Measurements from ENCODE around the gene MACROD2.

Gene MACROD2

DNA sequence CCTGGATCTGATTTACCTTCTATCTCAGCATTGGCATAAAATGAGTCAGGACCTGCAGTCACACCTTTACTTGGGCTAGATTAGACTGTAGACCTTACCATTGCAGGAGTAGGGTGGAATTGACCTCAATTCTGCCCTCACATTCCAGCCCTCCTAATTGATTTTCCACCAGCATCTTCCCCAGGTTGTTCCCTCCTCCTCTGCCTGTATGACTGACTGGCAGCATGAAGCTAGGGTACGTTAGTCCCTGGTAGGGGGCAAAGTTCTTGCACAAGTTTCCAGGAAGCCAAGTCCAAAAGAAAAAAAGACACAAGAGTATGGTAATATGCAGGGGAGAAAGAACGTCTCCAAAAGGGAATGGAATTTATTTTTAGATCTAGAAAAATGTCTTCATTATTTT, 567.7 kb downstream of the MACROD2 start:
- Histone ChIP-seq H3K4me3 (replicated peaks; ENCODE audit: low read depth, low read length) (no peak overlapping the region), H3K36me3 (ENCODE audit: control insufficient read depth, insufficient read depth, low read length) (no peaks in the 10 kb centered on the region), H3K27me3 (replicated peaks; ENCODE audit: control insufficient read depth, insufficient read depth, low read length) (no peaks in the 10 kb centered on the region)
- no peak for DNase-seq (ENCODE audit: extremely low read depth, insufficient read length)
- TF ChIP-seq, protein P1, sequence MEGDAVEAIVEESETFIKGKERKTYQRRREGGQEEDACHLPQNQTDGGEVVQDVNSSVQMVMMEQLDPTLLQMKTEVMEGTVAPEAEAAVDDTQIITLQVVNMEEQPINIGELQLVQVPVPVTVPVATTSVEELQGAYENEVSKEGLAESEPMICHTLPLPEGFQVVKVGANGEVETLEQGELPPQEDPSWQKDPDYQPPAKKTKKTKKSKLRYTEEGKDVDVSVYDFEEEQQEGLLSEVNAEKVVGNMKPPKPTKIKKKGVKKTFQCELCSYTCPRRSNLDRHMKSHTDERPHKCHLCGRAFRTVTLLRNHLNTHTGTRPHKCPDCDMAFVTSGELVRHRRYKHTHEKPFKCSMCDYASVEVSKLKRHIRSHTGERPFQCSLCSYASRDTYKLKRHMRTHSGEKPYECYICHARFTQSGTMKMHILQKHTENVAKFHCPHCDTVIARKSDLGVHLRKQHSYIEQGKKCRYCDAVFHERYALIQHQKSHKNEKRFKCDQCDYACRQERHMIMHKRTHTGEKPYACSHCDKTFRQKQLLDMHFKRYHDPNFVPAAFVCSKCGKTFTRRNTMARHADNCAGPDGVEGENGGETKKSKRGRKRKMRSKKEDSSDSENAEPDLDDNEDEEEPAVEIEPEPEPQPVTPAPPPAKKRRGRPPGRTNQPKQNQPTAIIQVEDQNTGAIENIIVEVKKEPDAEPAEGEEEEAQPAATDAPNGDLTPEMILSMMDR (IDR thresholded peaks at IDR 0.05; ENCODE audit: insufficient read depth, low read length, poor library complexity, severe bottlenecking) = no peak

DNA sequence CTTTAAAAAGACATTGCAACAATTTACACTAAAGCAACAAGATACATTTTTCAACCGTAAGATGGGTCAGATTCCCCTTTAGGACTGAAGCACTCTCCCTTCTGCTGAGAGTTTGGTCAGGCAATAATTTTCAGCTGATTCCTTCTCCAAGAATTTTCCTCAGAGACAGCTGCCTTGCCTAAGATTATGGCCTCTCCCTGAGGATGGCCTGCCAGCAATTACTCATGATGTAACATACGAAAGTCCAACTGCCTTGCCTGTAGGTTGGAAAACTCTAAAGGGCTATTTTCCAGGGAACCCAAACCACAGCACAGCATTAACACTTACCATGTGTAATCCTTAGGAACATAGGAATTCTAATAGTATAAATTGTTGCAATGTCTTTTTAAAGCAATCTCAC, 571.2 kb downstream of the MACROD2 start:
- Histone ChIP-seq H3K27me3 (replicated peaks; ENCODE audit: control insufficient read depth, insufficient read depth, low read length) (no peaks in the 10 kb centered on the region), H3K4me3 (replicated peaks; ENCODE audit: low read depth, low read length) (no peak overlapping the region), H3K36me3 (ENCODE audit: control insufficient read depth, insufficient read depth, low read length) (no peaks in the 10 kb centered on the region)
- DNase-seq (ENCODE audit: extremely low read depth, insufficient read length) = no peak
- TF ChIP-seq, protein P1 (IDR thresholded peaks at IDR 0.05; ENCODE audit: insufficient read depth, low read length, poor library complexity, severe bottlenecking) = no peak

DNA sequence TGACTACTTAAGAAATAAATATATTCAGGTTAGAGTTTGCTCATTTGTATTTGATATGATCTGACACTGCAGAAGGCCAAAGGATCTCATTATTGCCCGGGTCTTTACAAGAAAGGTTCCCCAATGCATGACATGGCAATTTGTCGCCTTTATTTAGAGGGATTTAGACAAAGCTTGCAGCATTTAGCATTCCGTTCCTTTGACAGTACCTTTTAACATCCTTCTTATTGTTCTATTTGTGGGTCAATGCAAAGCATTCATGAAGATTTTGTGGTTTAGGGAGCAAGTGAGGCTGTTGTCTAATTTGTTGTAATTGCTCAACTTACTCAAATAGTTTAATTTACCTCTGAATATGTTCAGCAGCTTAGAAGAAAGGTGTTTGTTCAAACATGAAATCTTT, 572.9 kb downstream of the MACROD2 start:
- TF ChIP-seq, protein P1 (IDR thresholded peaks at IDR 0.05; ENCODE audit: insufficient read depth, low read length, poor library complexity, severe bottlenecking) = no peak
- Histone ChIP-seq H3K4me3 (replicated peaks; ENCODE audit: low read depth, low read length) (no peak overlapping the region), H3K27me3 (replicated peaks; ENCODE audit: control insufficient read depth, insufficient read depth, low read length) (no peaks in the 10 kb centered on the region), H3K36me3 (ENCODE audit: control insufficient read depth, insufficient read depth, low read length) (no peaks in the 10 kb centered on the region)
- DNase-seq (ENCODE audit: extremely low read depth, insufficient read length) = no peak

DNA sequence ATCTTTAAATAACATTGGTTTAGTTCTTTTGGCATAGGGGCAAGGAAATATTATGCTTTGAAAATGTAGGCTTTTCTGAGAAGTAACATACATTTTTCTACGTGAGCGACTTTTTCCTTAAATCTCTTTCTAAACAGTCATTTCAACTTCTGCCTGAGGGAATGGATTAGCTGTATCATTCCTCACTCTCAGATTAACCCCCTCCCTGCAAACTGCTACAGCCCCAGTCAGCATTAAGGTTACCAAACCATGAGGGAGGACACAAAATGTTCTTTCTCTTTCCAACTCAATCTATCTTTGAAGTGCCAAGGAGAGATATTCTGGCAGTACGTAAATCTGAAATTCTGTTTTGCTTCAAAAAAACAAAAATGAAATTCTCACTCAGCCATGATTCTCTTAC, 573.4 kb downstream of the MACROD2 start:
- H3K4me3 ChIP-seq (replicated peaks; ENCODE audit: low read depth, low read length) = no peak overlapping the region
- DNase-seq (ENCODE audit: extremely low read depth, insufficient read length) = no peak

DNA sequence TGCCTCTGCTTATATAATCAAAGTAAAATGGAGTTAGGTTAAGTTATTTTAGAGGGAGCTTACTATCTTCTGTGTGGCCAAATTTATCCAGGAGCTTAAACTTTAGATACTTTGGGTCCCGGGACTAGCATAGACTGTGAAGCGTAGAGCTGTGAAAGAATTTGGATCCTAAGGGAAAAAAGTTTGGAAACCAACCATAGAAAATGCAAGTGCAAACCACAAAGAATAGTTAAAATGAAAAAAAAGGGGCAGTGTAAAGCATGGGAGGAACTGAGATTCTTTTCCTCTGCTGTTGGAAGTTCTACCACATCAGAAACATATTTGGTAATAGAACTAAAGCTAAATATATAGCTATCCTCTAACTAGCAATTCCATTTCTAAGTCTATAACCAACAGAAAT, 574.3 kb downstream of the MACROD2 start:
- TF ChIP-seq, protein P1 (IDR thresholded peaks at IDR 0.05; ENCODE audit: insufficient read depth, low read length, poor library complexity, severe bottlenecking) = no peak
- no peaks in the 10 kb centered on the region for H3K27me3 ChIP-seq (replicated peaks; ENCODE audit: control insufficient read depth, insufficient read depth, low read length)
- no peaks in the 10 kb centered on the region for H3K36me3 ChIP-seq (ENCODE audit: control insufficient read depth, insufficient read depth, low read length)
- no peak overlapping the region for H3K4me3 ChIP-seq (replicated peaks; ENCODE audit: low read depth, low read length)
- DNase-seq (ENCODE audit: extremely low read depth, insufficient read length) = no peak

More for the DNA sequence above, 573.4 kb downstream of the MACROD2 start:
- TF ChIP-seq, protein P1 (IDR thresholded peaks at IDR 0.05; ENCODE audit: insufficient read depth, low read length, poor library complexity, severe bottlenecking) = no peak
- H3K36me3 ChIP-seq (ENCODE audit: control insufficient read depth, insufficient read depth, low read length) = no peaks in the 10 kb centered on the region
- H3K27me3 ChIP-seq (replicated peaks; ENCODE audit: control insufficient read depth, insufficient read depth, low read length) = no peaks in the 10 kb centered on the region

DNA sequence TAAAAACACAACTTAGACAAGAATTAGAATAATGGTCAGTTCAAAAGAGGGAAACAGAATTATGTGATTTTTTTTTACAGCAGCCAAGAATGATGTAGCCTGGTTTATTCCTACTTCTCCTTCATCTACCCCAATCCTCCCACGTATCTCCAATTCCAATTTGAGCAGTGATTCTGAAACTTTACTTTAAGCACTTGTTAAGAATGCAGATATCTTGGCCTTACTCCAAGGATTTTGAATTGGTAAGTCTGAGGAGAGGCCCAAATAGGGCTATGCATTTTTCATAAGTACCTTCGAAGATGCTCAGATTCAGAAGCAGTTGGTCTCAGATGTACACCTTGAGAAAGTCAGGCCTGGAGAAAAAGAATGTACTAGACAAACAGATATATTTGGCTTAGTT, 575.5 kb downstream of the MACROD2 start:
- H3K4me3 ChIP-seq (replicated peaks; ENCODE audit: low read depth, low read length) = no peak overlapping the region
- no peaks in the 10 kb centered on the region for H3K27me3 ChIP-seq (replicated peaks; ENCODE audit: control insufficient read depth, insufficient read depth, low read length)
- TF ChIP-seq, protein P1 (IDR thresholded peaks at IDR 0.05; ENCODE audit: insufficient read depth, low read length, poor library complexity, severe bottlenecking) = no peak
- H3K36me3 ChIP-seq (ENCODE audit: control insufficient read depth, insufficient read depth, low read length) = no peaks in the 10 kb centered on the region
- no peak for DNase-seq (ENCODE audit: extremely low read depth, insufficient read length)

All from GM06990 (cell line).